Activated naive CD8-positive, alpha-beta T cell treated with anti-CD3 and anti-CD28 coated beads for 36 hours (primary cell): Measurements from ENCODE around the gene ROR2. TPM values are rescaled to one million over a fixed set of nuclear protein-coding genes. Genes with fewer than 3 reads are reported as not detected.

ENCODE experiments used
- DNase-seq: peaks from one replicate; pipeline ENCODE4 v3.0.0; 2021
- H3K27ac Mint-ChIP-seq: one replicate; pipeline ENCODE4 v1.8.0; 2022; ENCODE audit warnings: mild to moderate bottlenecking, moderate library complexity, mixed read lengths
- H3K27me3 Mint-ChIP-seq: one replicate; pipeline ENCODE4 v1.8.0; 2022; ENCODE audit warnings: mild to moderate bottlenecking, mixed read lengths
- H3K36me3 Mint-ChIP-seq: one replicate; pipeline ENCODE4 v1.8.0; 2021; ENCODE audit warnings: mild to moderate bottlenecking, mixed read lengths
- H3K4me1 Mint-ChIP-seq: one replicate; pipeline ENCODE4 v1.8.0; 2021; ENCODE audit warnings: mixed read lengths
- H3K4me3 Mint-ChIP-seq: one replicate; pipeline ENCODE4 v1.8.0; 2022; ENCODE audit warnings: mild to moderate bottlenecking, moderate library complexity, mixed read lengths
- H3K9me3 Mint-ChIP-seq: one replicate; pipeline ENCODE4 v1.8.0; 2022; ENCODE audit warnings: mixed read lengths
- total RNA-seq, 2 experiments: library from RNA; stranded (reverse); gene quantifications; one replicate each; pipeline ENCODE4 v1.2.3, GENCODE V29; 2021

Gene ROR2
- total RNA-seq, 2 experiments from 2014 or later = not detected

DNA sequence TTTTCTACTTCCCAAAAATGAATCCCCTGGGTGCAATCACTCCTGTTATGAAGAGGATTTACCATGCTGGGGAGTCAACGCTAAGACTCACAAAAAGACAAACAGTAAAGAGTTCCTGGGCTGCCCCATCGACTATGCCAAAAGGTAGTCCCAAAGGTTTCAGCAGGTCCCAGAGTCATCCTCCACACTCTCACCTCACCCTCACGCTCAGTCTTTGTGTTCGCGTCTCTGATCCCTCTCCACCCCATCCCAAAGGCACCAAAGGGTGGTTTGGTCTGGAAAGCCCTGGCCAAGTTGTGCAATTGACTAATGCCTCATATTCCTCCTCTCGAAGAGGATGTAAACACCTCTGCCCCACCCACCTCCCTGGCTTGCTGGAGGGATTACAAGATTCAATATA, 286.2 kb downstream of the ROR2 start:
- Mint-ChIP-seq H3K9me3 (no peaks in the 10 kb centered on the region), H3K4me3 (no peak overlapping the region), H3K27me3 (peaks cover 12% of the 10 kb centered on the region), H3K36me3 (no peaks in the 10 kb centered on the region), H3K4me1 (no peaks in the 10 kb centered on the region), H3K27ac (no peak overlapping the region)
- no peak for DNase-seq

DNA sequence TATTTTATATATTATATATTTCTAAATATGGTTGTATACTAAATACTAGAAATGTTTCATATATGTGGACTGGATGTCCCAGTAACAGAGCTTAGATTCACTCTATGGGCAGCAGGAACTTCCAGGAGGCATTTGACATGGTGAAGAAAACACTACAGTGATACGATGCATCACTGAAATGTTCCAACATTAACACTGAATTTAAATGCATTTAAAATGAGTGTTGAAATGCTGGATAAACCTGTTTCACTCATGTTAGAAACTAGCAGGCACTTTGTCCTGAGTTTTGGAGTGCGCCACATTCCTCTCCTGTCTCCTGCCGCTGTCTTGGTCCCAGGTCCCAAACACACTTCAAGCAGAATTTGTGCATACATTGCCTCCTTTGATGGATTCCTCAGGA, 288.6 kb downstream of the ROR2 start:
- no peak overlapping the region for H3K4me3 Mint-ChIP-seq
- DNase-seq = no peak
- no peaks in the 10 kb centered on the region for H3K9me3 Mint-ChIP-seq
- H3K27me3 Mint-ChIP-seq = peaks cover 12% of the 10 kb centered on the region
- no peaks in the 10 kb centered on the region for H3K36me3 Mint-ChIP-seq
- H3K4me1 Mint-ChIP-seq = no peaks in the 10 kb centered on the region
- no peak overlapping the region for H3K27ac Mint-ChIP-seq

DNA sequence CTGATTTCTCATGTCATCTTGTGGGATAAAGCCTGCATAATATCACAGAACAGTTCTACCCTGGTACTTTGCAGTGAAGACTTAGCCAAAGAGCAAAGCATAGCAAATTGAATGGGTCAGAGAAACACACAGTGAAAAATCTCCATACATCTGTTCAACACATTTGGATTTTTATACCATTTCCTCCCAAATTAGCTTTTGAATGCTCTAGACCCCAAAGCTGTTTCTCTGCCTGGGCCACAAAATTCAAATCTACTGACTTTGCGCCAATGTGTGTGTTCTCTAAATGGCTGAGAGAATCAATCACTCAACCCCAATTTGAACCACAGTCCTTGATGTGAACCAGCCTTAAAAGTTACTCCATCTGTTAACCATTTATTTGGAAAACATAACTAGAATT, 289.5 kb downstream of the ROR2 start:
- no peak overlapping the region for H3K4me3 Mint-ChIP-seq
- peaks cover 14% of the 10 kb centered on the region for H3K27me3 Mint-ChIP-seq
- H3K9me3 Mint-ChIP-seq = no peaks in the 10 kb centered on the region
- DNase-seq = no peak
- no peak overlapping the region for H3K27ac Mint-ChIP-seq
- no peaks in the 10 kb centered on the region for H3K4me1 Mint-ChIP-seq
- no peaks in the 10 kb centered on the region for H3K36me3 Mint-ChIP-seq

DNA sequence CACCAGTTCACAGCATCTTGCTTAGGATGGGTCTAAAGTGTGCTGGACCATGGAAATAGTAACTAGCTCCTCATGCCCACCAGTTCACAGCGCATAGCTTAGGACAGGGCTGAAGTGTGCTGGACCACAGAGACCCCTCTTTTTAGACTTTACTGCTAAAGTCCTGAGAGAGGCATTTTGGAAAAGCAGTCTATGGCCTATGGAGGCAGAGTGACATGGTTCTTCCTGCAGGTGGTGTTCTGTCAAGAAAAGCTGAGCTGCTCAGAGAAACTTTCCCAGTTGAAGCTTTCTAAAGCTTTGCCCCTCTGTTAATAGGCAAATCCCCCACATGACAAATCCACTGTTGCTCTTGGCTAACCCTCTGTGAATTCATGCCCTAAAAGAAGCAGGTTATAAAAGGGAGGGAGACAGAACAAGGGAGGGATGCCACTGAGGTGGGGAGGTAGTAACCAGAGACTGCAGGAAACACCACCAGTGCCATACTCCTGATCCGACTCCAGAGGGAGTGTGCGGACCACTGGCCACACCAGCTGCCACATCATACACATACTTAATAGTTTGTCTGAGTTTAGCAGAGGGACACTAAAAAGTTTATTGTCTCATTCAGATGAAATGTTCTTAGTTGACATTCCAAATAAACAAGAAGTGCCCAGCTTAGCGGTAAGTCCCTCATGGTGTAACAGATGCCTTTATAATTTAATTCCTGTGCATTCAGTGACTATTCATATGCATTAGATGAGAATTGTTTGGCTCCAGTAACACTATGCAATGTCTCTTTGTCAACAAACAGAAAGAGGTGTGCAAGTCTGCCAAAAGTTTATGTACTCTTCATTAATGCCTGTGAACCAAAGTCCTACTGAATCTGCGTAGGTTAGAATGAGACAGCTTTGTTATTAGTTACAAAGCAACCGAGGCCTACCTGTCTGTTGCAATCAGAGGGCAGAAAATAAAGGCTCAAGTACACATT, 290.2 kb downstream of the ROR2 start:
- no peaks in the 10 kb centered on the region for H3K4me1 Mint-ChIP-seq
- H3K36me3 Mint-ChIP-seq = no peaks in the 10 kb centered on the region
- DNase-seq = no peak
- H3K27me3 Mint-ChIP-seq = peaks cover 18% of the 10 kb centered on the region
- no peak overlapping the region for H3K27ac Mint-ChIP-seq
- no peak overlapping the region for H3K4me3 Mint-ChIP-seq
- no peaks in the 10 kb centered on the region for H3K9me3 Mint-ChIP-seq

DNA sequence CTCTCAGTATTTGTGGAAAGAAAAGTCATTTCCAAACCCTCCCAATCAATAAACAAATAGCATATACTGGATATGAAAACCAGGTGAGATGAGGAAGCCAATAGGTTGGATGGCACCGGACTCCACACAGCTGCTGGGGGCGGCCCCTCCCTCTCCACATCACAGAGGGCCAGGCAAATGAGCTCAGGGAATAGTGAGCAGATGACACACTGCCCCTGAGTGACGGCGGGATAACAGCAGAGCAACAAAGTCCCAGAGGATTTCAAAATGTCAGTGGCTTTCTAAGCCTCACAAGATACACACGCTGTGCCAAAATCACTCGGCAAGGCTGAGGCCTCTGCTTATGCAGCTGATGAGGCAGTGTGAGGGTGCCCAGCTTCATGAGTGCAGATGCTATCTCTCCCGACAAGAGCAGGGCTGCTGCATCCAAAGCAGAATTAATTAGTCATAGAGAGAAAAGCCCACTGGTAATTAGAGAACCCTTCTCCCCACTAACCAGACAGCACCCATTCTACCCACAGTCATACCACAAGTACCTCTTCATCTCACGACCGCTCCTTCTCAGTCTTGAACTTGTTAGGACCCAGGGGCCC, 291.4 kb downstream of the ROR2 start:
- peaks cover 14% of the 10 kb centered on the region for H3K27me3 Mint-ChIP-seq
- H3K27ac Mint-ChIP-seq = no peak overlapping the region
- H3K4me3 Mint-ChIP-seq = no peak overlapping the region
- DNase-seq = no peak
- no peaks in the 10 kb centered on the region for H3K9me3 Mint-ChIP-seq
- H3K4me1 Mint-ChIP-seq = no peaks in the 10 kb centered on the region
- H3K36me3 Mint-ChIP-seq = no peaks in the 10 kb centered on the region

DNA sequence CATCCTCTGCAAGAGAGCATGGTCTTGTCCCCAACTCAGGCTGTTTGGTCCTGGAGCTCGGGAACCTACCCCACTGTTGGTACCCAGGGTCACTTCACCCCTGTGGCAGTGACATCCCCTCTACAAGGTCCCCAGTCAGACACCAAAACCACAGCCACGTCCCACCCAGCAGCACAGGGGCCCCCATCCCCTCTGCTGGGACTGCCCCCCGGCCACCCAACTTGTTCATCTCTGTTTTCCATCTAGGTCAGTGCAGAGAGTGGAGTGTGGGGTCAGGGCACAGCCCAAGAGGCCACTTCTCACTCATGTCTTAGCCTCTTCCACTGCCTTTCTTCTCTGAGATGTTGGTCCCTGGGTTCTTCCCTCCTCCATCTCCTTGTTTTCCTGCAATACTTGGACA, 292.5 kb downstream of the ROR2 start:
- Mint-ChIP-seq H3K27me3 (peaks cover 6% of the 10 kb centered on the region), H3K9me3 (no peaks in the 10 kb centered on the region), H3K27ac (no peak overlapping the region), H3K4me3 (no peak overlapping the region), H3K4me1 (no peaks in the 10 kb centered on the region), H3K36me3 (no peaks in the 10 kb centered on the region)
- DNase-seq = no peak

DNA sequence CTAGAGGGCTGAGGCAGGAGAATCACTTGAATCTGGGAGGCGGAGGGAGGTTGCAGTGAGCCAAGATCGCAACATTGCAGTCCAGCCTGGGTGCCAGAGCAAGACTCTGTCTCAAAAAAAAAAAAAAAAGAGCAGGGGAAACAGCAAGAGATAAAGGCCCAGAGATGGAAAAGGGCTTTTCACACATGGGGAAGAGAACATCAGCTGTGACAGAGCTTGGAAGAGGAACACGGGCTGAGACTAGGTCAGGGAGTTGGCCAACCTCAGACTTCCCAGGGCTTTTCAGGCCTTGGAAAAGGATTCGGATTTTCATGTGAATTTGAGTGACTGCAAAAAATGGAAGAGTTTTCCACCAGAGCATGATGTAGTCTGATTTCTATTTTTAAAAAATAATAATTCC, 294.4 kb downstream of the ROR2 start:
- Mint-ChIP-seq H3K4me1 (no peaks in the 10 kb centered on the region), H3K9me3 (no peaks in the 10 kb centered on the region), H3K27me3 (peaks cover 6% of the 10 kb centered on the region), H3K27ac (no peak overlapping the region), H3K4me3 (no peak overlapping the region), H3K36me3 (no peaks in the 10 kb centered on the region)
- no peak for DNase-seq

DNA sequence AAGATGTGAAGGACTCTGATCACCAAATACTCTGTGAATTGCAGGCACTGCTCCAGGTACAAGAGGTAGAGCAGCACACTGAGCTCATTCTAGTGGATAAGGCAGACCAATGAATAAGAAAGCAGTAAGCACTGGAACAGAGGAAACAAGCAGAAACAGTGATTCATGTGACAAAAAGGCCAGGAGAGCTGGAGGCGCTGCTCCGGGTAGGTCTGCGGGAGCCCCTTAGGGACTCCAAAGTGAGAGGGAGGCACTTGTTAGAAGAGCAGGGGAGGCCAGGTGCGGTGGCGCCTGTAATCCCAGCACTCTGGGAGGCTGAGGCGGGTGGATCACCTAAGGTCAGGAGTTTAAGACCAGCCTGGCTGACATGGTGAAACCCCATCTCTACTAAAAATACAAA, 294.8 kb downstream of the ROR2 start:
- Mint-ChIP-seq H3K27ac (no peak overlapping the region), H3K27me3 (peaks cover 9% of the 10 kb centered on the region), H3K36me3 (no peaks in the 10 kb centered on the region), H3K9me3 (no peaks in the 10 kb centered on the region), H3K4me1 (no peaks in the 10 kb centered on the region), H3K4me3 (no peak overlapping the region)
- DNase-seq = no peak

DNA sequence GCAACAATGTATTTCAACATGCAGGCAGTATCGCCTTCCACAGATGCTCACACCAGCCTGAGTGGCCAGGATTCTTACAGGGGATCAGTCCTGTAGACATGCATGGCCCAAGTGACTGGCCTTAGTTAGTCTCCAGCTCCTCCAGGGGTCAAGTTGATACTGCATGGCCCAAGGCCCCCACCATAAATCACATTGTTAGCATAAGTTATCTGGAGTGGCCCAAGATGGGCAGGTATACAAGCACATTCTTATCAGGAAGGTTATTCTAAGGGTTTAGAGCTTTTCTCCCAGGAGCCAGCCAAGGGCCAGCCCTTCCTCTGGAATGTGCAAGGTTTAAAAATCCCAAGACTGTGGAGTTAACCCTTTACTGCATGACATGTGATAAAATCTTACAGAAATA, 295.5 kb downstream of the ROR2 start:
- no peak overlapping the region for H3K4me3 Mint-ChIP-seq
- H3K9me3 Mint-ChIP-seq = no peaks in the 10 kb centered on the region
- peaks cover 16% of the 10 kb centered on the region for H3K27me3 Mint-ChIP-seq
- DNase-seq = no peak
- H3K4me1 Mint-ChIP-seq = no peaks in the 10 kb centered on the region
- no peak overlapping the region for H3K27ac Mint-ChIP-seq
- H3K36me3 Mint-ChIP-seq = no peaks in the 10 kb centered on the region

DNA sequence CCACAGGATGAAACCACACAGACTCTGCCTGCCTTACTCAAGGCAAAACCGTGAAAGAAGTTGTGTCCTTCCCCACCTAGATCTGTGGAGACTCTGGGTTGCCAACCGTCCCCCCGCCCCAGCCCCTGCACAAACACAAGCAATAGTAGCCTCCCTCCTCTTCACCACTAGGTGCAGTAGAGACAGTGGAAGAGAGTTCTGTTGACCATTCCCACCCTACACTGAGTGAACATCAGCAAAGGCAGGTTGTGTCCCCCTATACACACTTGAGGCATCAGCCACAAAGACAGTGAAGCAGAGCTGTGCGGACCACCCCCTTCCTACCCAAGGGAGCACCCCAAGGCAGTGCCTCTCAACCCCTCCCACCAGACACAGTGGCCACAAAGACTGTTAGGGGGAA, 302.7 kb downstream of the ROR2 start:
- H3K27ac Mint-ChIP-seq = no peak overlapping the region
- no peak for DNase-seq
- H3K27me3 Mint-ChIP-seq = peaks cover 30% of the 10 kb centered on the region
- H3K36me3 Mint-ChIP-seq = no peaks in the 10 kb centered on the region
- no peaks in the 10 kb centered on the region for H3K9me3 Mint-ChIP-seq
- no peaks in the 10 kb centered on the region for H3K4me1 Mint-ChIP-seq
- H3K4me3 Mint-ChIP-seq = no peak overlapping the region

DNA sequence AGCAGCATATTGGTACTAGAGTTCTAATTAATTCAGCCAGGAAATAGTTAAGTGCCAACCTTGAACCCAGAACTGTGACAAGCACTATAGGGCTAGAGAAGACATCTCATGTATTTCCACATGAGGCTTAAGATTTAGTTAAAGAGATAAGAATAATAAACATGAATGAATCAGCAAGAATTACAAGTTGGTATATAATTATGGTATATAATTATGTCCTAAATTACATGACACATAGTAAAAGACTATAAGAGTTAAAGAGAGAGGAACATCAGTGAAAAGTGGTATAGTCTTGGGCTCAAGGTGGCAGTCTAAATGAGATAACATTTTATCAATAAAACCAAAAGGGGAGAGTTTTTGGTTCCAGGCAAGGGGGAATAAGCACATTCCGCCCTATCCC, 303.3 kb downstream of the ROR2 start:
- Mint-ChIP-seq H3K4me1 (no peaks in the 10 kb centered on the region), H3K9me3 (no peaks in the 10 kb centered on the region), H3K4me3 (no peak overlapping the region), H3K27ac (no peak overlapping the region), H3K36me3 (no peaks in the 10 kb centered on the region), H3K27me3 (peaks cover 30% of the 10 kb centered on the region)
- DNase-seq = no peak

DNA sequence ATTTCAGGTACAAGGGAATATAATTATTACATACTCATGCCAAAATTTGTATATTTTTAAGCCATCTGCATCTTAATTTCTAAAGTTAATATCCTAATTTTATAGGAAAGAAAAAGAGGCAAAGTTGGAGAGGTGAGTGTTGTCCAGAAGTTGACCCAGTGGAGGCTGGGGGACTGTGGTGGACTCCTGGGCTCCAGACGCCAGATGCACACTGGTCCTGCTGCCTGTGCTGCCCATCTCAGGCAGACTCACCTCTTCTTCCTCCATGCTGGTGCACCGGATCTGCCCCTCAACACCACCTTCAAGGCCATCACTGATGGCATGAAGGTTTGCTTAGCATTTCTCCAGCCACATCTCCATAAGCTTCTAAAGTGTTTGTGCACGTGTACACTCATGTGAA, 305.6 kb downstream of the ROR2 start:
- Mint-ChIP-seq H3K4me3 (no peak overlapping the region), H3K36me3 (no peaks in the 10 kb centered on the region), H3K4me1 (no peaks in the 10 kb centered on the region), H3K27me3 (peaks cover 21% of the 10 kb centered on the region), H3K27ac (no peak overlapping the region), H3K9me3 (peaks cover 2% of the 10 kb centered on the region)
- no peak for DNase-seq

DNA sequence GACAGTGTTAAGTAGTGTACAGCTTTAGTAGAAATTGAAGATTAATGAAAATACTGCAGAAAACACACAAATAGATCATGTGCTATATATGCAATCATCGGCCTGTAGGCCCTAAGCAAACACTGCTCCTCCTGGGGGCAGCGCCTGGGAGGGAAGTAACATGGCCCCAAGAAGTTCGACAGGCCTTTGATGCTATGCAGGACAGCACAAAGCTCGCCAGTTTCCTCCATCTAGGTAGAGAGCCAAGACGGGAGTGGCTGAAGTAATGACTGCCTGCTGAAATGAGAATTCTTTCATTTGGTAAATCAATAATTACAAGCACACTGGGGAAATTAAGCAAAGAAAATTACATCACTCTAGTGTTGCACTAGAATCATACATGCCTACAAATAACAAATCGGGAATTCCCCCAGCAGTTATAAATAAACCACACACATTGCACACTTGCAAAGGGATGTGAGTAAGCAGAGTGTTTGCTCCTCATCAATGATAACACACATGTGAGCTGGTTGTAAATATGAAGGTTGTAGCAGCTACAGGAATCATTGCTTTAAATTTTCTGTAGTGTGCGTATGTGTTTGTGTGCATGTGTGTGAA, 306.4 kb downstream of the ROR2 start:
- Mint-ChIP-seq H3K9me3 (peaks cover 2% of the 10 kb centered on the region), H3K27me3 (peaks cover 14% of the 10 kb centered on the region), H3K36me3 (no peaks in the 10 kb centered on the region), H3K27ac (no peak overlapping the region), H3K4me1 (no peaks in the 10 kb centered on the region), H3K4me3 (no peak overlapping the region)
- DNase-seq = no peak

DNA sequence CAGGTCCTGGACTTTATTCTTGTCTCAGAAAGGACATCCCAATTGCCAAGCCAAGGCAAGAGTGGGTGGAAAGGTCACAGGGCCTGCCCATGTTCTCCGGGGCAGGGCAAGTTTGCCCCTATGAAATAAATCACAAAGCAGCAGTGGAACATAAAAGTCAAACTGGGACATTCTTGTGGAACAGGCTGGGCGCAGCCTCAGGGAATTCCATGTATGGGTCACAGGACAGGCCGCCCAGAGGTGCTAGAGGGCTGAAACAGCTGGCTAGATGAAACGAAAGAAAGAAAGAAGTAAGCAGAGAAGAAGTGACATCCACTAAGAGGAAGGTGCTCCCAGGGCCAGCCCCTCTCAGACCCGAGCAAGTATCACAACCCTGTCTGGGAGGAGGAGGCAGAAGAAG, 307.3 kb downstream of the ROR2 start:
- DNase-seq = no peak
- Mint-ChIP-seq H3K27me3 (peaks cover 14% of the 10 kb centered on the region), H3K27ac (no peak overlapping the region), H3K36me3 (no peaks in the 10 kb centered on the region), H3K4me1 (no peaks in the 10 kb centered on the region), H3K9me3 (peaks cover 2% of the 10 kb centered on the region), H3K4me3 (no peak overlapping the region)

DNA sequence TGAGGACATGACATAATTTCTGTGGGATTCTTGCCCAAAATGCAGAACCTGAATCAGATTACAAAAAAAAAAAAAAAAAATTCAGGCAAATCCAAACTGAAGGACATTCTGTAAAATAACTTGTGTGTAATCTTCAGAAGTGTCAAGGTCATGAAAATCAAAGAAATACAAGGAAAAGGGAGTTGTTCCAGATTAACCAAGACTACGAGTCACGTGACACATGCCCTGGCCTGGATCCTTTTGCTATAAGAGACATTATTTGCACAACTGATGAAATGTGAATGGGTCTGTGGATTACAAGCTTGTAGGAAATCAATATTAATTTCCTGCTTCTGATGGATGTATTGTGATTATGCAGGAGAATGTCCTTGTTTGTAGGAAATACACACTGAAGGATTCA, 309.6 kb downstream of the ROR2 start:
- DNase-seq = no peak
- H3K9me3 Mint-ChIP-seq = peaks cover 2% of the 10 kb centered on the region
- H3K27ac Mint-ChIP-seq = no peak overlapping the region
- H3K36me3 Mint-ChIP-seq = no peaks in the 10 kb centered on the region
- H3K4me1 Mint-ChIP-seq = no peaks in the 10 kb centered on the region
- H3K27me3 Mint-ChIP-seq = peaks cover 11% of the 10 kb centered on the region
- H3K4me3 Mint-ChIP-seq = no peak overlapping the region
